ENCODE data around the gene ZNF91.
"Not testable (repeated sequence)": the region's sequence is repeated elsewhere in the genome, so short reads cannot be mapped to it uniquely, and the experiment has no call there.

Gene ZNF91

GRCh38 chr19:23395722-23396117 lies 449 bp upstream of the ZNF91 start:
- DNase-seq (ENCODE audit: low read depth): not testable (repeated sequence)

GRCh38 chr19:23394511-23394910 lies 760 bp downstream of the ZNF91 start:
- peak; percentile 20 for DNase-seq (ENCODE audit: low read depth)

- no peak for DNase-seq (ENCODE audit: low read depth)
Measured at GRCh38 chr19:23393121-23393520, 2.1 kb downstream of the ZNF91 start.

- no peak for DNase-seq (ENCODE audit: low read depth)
Measured at GRCh38 chr19:23391236-23391635, 4.0 kb downstream of the ZNF91 start.

GRCh38 chr19:23385404-23385803 lies 9.9 kb downstream of the ZNF91 start:
- DNase-seq (ENCODE audit: low read depth): no peak

- no peak for DNase-seq (ENCODE audit: low read depth)
Measured at GRCh38 chr19:23384858-23385257, 10.4 kb downstream of the ZNF91 start.

- DNase-seq (ENCODE audit: low read depth): no peak
Measured at GRCh38 chr19:23384166-23384565, 11.1 kb downstream of the ZNF91 start.

- no peak for DNase-seq (ENCODE audit: low read depth)
Measured at GRCh38 chr19:23382955-23383354, 12.3 kb downstream of the ZNF91 start.

- DNase-seq (ENCODE audit: low read depth): no peak
Measured at GRCh38 chr19:23381114-23381513, 14.2 kb downstream of the ZNF91 start.

GRCh38 chr19:23379671-23380070 lies 15.6 kb downstream of the ZNF91 start:
- not testable (repeated sequence) for DNase-seq (ENCODE audit: low read depth)

- DNase-seq (ENCODE audit: low read depth): no peak
Measured at GRCh38 chr19:23378948-23379347, 16.3 kb downstream of the ZNF91 start.

GRCh38 chr19:23377276-23377675 lies 18.0 kb downstream of the ZNF91 start:
- DNase-seq (ENCODE audit: low read depth): no peak

- DNase-seq (ENCODE audit: low read depth): no peak
Measured at GRCh38 chr19:23366437-23366836, 28.8 kb downstream of the ZNF91 start.

GRCh38 chr19:23366031-23366430 lies 29.2 kb downstream of the ZNF91 start:
- DNase-seq (ENCODE audit: low read depth): not testable (repeated sequence)

- no peak for DNase-seq (ENCODE audit: low read depth)
Measured at GRCh38 chr19:23365222-23365621, 30.0 kb downstream of the ZNF91 start.

- not testable (repeated sequence) for DNase-seq (ENCODE audit: low read depth)
Measured at GRCh38 chr19:23361843-23362242, 33.4 kb downstream of the ZNF91 start.

- no peak for DNase-seq (ENCODE audit: low read depth)
Measured at GRCh38 chr19:23351806-23352205, 43.5 kb downstream of the ZNF91 start.

- DNase-seq (ENCODE audit: low read depth): no peak
Measured at GRCh38 chr19:23346696-23347095, 48.6 kb downstream of the ZNF91 start.

- no peak for DNase-seq (ENCODE audit: low read depth)
Measured at GRCh38 chr19:23345838-23346237, 49.4 kb downstream of the ZNF91 start.

- no peak for DNase-seq (ENCODE audit: low read depth)
Measured at GRCh38 chr19:23343434-23344010, 51.7 kb downstream of the ZNF91 start.

- no peak for DNase-seq (ENCODE audit: low read depth)
Measured at GRCh38 chr19:23328211-23328610, 67.1 kb downstream of the ZNF91 start.

- DNase-seq (ENCODE audit: low read depth): no peak
Measured at GRCh38 chr19:23321953-23322549, 73.2 kb downstream of the ZNF91 start.

- DNase-seq (ENCODE audit: low read depth): not testable (repeated sequence)
Measured at GRCh38 chr19:23321403-23321802, 73.9 kb downstream of the ZNF91 start.

- DNase-seq (ENCODE audit: low read depth): not testable (repeated sequence)
Measured at GRCh38 chr19:23319571-23319970, 75.7 kb downstream of the ZNF91 start.

Measured in stimulated activated CD8-positive, alpha-beta memory T cell treated with anti-CD3 and anti-CD28 coated beads, Interleukin-4, amount 100 ng/mL, for 24 hours (primary cell).